Astrocyte (in vitro differentiated cells and primary cell): ENCODE results near the gene DCBLD1. TPM values are rescaled to one million over a fixed set of nuclear protein-coding genes. Genes with fewer than 3 reads are reported as not detected.

Source experiments
- DNase-seq: peaks from one replicate; pipeline ENCODE4 v3.0.0-alpha.2; 2010; ENCODE audit warnings: low read depth
- FAIRE-seq: peaks from 2 replicates; lab custom pipeline; 2011; peaks lifted over from hg19 to GRCh38; lab: Jason Lieb, UNC
- H2AFZ ChIP-seq: 2 replicates; pipeline ENCODE4 v1.6.0; 2012; ENCODE audit warnings: low read depth, low read length, inconsistent platforms
- H3K27ac ChIP-seq: 2 replicates; pipeline ENCODE4 v1.5.1; 2011; ENCODE audit warnings: low read depth, low read length, inconsistent platforms
- H3K27me3 ChIP-seq: 2 replicates; pipeline ENCODE4 v1.6.0; 2011; ENCODE audit warnings: low read length, inconsistent platforms; ENCODE audit not compliant: insufficient read depth
- H3K36me3 ChIP-seq: 2 replicates; pipeline ENCODE4 v1.5.1; 2011; ENCODE audit warnings: low read length, inconsistent platforms; ENCODE audit not compliant: insufficient read depth
- H3K4me1 ChIP-seq: 2 replicates; pipeline ENCODE4 v1.5.1; 2011; ENCODE audit warnings: low read length, inconsistent platforms; ENCODE audit not compliant: insufficient read depth
- H3K4me2 ChIP-seq: 2 replicates; pipeline ENCODE4 v1.6.0; 2012; ENCODE audit warnings: low read length, inconsistent platforms
- H3K4me3 ChIP-seq: 2 replicates; pipeline ENCODE4 v1.5.1; 2011; ENCODE audit warnings: low read depth, mild to moderate bottlenecking, low read length, inconsistent platforms; ENCODE audit not compliant: insufficient read depth
- H3K79me2 ChIP-seq: 2 replicates; pipeline ENCODE4 v1.6.0; 2012; ENCODE audit warnings: mild to moderate bottlenecking, low read length, inconsistent platforms; ENCODE audit not compliant: insufficient read depth
- H3K9ac ChIP-seq: 2 replicates; pipeline ENCODE4 v1.6.0; 2012; ENCODE audit warnings: mild to moderate bottlenecking, low read length, inconsistent platforms
- H3K9me3 ChIP-seq: 2 replicates; pipeline ENCODE4 v1.5.1; 2012; ENCODE audit warnings: low read depth, mild to moderate bottlenecking, low read length, inconsistent platforms; ENCODE audit not compliant: insufficient read depth
- H4K20me1 ChIP-seq: 2 replicates; pipeline ENCODE4 v1.6.0; 2012; ENCODE audit warnings: low read length, inconsistent platforms; ENCODE audit not compliant: insufficient read depth
- H3K27ac Mint-ChIP-seq: one replicate; pipeline ENCODE4 v1.8.0; 2021; ENCODE audit warnings: mild to moderate bottlenecking, mixed read lengths; ENCODE audit not compliant: unreplicated experiment
- H3K27me3 Mint-ChIP-seq: one replicate; pipeline ENCODE4 v1.8.0; 2021; ENCODE audit warnings: low read depth, mixed read lengths; ENCODE audit not compliant: unreplicated experiment
- H3K36me3 Mint-ChIP-seq: one replicate; pipeline ENCODE4 v1.8.0; 2021; ENCODE audit warnings: low read depth, mixed read lengths; ENCODE audit not compliant: unreplicated experiment
- H3K4me1 Mint-ChIP-seq: one replicate; pipeline ENCODE4 v1.8.0; 2021; ENCODE audit warnings: low read depth, mixed read lengths; ENCODE audit not compliant: unreplicated experiment
- H3K4me3 Mint-ChIP-seq: one replicate; pipeline ENCODE4 v1.8.0; 2021; ENCODE audit warnings: mild to moderate bottlenecking, moderate library complexity, mixed read lengths; ENCODE audit not compliant: unreplicated experiment
- H3K9me3 Mint-ChIP-seq: one replicate; pipeline ENCODE4 v1.8.0; 2021; ENCODE audit warnings: mild to moderate bottlenecking, mixed read lengths; ENCODE audit not compliant: unreplicated experiment
- EZH2 ChIP-seq: IDR thresholded peaks from 2 replicates; pipeline ENCODE4 v1.6.1; 2012; ENCODE audit warnings: mild to moderate bottlenecking, low read length, inconsistent platforms; ENCODE audit not compliant: insufficient read depth
- total RNA-seq: library from RNA; stranded (reverse); gene quantifications from 2 replicates; pipeline ENCODE4 v1.2.1, GENCODE V29; 2021
- TF ChIP-seq, protein P1 (sequence below): IDR thresholded peaks from 2 replicates; pipeline ENCODE4 v1.5.1; 2011; ENCODE audit warnings: low read depth, mild to moderate bottlenecking, inconsistent platforms, low read length, moderate library complexity; ENCODE audit not compliant: insufficient read depth

The DCBLD1 gene
- total RNA-seq, 1 donor from 2014 or later: 36.8 TPM

DNA sequence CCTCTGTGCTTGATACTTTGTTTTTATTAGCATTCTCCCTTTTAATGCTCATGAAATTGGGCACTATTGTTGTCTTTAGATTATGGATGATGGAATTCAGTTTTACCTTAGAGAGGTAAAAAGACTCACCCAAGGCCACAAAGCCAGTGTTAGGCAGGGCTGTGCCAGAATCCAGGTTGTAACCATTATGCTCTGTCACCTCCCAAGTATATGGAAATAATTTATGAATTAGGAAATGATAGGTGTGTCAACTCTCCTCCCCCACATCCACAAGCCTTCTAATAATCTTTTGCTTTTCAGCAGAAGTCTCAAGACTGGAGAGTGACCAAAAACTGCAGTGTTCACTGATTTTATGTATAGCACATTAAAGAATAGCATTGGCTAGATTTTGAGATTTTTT lies 13.0 kb downstream of the DCBLD1 start:
- H3K27me3 ChIP-seq: no peaks in the 10 kb centered on the region
- Mint-ChIP-seq H3K9me3 (no peaks in the 10 kb centered on the region), H3K27me3 (no peaks in the 10 kb centered on the region), H3K4me1 (peaks cover 67% of the 10 kb centered on the region), H3K36me3 (no peaks in the 10 kb centered on the region), H3K4me3 (no peak overlapping the region), H3K27ac (peak overlapping the region; percentile 99)
- H3K79me2 ChIP-seq: peaks cover 93% of the 10 kb centered on the region
- no peaks in the 10 kb centered on the region for H4K20me1 ChIP-seq
- DNase-seq (no peak), FAIRE-seq (no peak)
- H3K9ac ChIP-seq: peak overlapping the region; percentile 69
- H3K4me3 ChIP-seq: no peak overlapping the region
- no peak overlapping the region for H2AFZ ChIP-seq
- H3K4me2 ChIP-seq: peak overlapping the region; percentile 75
- H3K4me1 ChIP-seq: peaks cover 72% of the 10 kb centered on the region
- H3K36me3 ChIP-seq: no peaks in the 10 kb centered on the region
- TF ChIP-seq EZH2: no peak
- TF ChIP-seq, protein P1, sequence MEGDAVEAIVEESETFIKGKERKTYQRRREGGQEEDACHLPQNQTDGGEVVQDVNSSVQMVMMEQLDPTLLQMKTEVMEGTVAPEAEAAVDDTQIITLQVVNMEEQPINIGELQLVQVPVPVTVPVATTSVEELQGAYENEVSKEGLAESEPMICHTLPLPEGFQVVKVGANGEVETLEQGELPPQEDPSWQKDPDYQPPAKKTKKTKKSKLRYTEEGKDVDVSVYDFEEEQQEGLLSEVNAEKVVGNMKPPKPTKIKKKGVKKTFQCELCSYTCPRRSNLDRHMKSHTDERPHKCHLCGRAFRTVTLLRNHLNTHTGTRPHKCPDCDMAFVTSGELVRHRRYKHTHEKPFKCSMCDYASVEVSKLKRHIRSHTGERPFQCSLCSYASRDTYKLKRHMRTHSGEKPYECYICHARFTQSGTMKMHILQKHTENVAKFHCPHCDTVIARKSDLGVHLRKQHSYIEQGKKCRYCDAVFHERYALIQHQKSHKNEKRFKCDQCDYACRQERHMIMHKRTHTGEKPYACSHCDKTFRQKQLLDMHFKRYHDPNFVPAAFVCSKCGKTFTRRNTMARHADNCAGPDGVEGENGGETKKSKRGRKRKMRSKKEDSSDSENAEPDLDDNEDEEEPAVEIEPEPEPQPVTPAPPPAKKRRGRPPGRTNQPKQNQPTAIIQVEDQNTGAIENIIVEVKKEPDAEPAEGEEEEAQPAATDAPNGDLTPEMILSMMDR: no peak
- H3K27ac ChIP-seq: peak overlapping the region; percentile 94
- H3K9me3 ChIP-seq: no peaks in the 10 kb centered on the region

DNA sequence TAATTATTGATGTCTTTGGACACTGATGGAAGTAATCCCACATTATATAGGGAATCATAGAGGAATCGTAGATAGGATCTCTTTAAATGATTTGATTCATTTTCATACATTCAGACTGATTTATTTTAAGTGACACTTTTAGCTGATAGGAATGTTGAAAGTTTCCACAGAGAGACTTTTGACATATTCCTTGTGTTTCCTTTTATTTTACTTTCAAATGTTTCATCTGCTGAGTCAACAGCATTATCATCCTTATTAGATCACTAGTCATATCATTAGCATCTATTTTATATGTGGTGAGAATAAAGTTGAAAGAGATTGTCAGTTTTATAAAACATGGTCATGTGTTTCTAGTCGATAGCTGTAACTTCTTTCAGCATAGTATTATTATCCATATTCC lies 13.4 kb downstream of the DCBLD1 start:
- Histone ChIP-seq H3K4me2 (peak overlapping the region; percentile 75), H3K27ac (peak overlapping the region; percentile 94), H3K4me3 (peak overlapping the region; percentile 24), H3K9me3 (no peaks in the 10 kb centered on the region), H3K9ac (peak overlapping the region; percentile 69), H3K79me2 (peaks cover 93% of the 10 kb centered on the region), H4K20me1 (no peaks in the 10 kb centered on the region), H2AFZ (no peak overlapping the region), H3K27me3 (no peaks in the 10 kb centered on the region), H3K4me1 (peaks cover 72% of the 10 kb centered on the region), H3K36me3 (no peaks in the 10 kb centered on the region)
- TF ChIP-seq EZH2: no peak
- TF ChIP-seq, protein P1: no peak
- no peak overlapping the region for H3K4me3 Mint-ChIP-seq
- FAIRE-seq (peak; percentile 78), DNase-seq (peak; percentile 46)
- no peaks in the 10 kb centered on the region for H3K27me3 Mint-ChIP-seq
- H3K36me3 Mint-ChIP-seq: no peaks in the 10 kb centered on the region
- H3K9me3 Mint-ChIP-seq: no peaks in the 10 kb centered on the region
- H3K27ac Mint-ChIP-seq: peak overlapping the region; percentile 99
- peaks cover 67% of the 10 kb centered on the region for H3K4me1 Mint-ChIP-seq

DNA sequence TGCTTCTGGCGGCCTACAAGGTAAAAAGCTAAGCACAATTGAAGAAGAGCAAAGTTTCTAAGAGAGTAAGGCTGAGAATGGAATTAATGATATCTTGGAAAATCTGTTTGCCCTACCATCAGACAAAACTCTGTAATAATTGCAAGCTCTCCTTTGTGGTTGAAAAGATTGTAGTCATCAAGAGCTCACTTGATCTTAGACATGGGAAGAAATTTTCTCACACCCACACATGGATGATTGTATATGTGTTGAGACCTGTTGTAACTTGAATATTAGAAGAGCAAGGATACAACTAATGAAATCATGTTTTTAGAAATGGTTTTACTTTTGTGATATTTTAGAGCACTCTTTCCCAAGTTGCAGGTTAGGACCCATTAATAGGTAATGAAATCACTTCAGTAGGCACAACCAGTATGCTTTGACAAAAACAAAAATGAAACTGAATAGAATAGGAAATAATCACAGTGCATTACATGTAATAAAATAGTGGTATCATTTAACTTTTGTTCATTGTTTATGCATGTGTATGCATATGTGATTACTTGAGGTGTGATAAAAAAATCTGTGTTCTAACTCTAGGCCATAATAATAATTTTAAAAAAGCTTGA lies 14.0 kb downstream of the DCBLD1 start:
- Histone ChIP-seq H4K20me1 (no peaks in the 10 kb centered on the region), H3K36me3 (no peaks in the 10 kb centered on the region), H3K4me3 (peak overlapping the region; percentile 24), H3K4me2 (peak overlapping the region; percentile 75), H3K27me3 (no peaks in the 10 kb centered on the region), H3K9me3 (no peaks in the 10 kb centered on the region), H3K9ac (peak overlapping the region; percentile 69), H3K4me1 (peaks cover 66% of the 10 kb centered on the region), H3K79me2 (peaks cover 93% of the 10 kb centered on the region), H3K27ac (peak overlapping the region; percentile 94), H2AFZ (no peak overlapping the region)
- no peaks in the 10 kb centered on the region for H3K9me3 Mint-ChIP-seq
- H3K27ac Mint-ChIP-seq: peak overlapping the region; percentile 99
- H3K4me1 Mint-ChIP-seq: peaks cover 66% of the 10 kb centered on the region
- H3K36me3 Mint-ChIP-seq: peaks cover 2% of the 10 kb centered on the region
- TF ChIP-seq, protein P1: no peak
- no peaks in the 10 kb centered on the region for H3K27me3 Mint-ChIP-seq
- peak; percentile 95 for DNase-seq
- H3K4me3 Mint-ChIP-seq: peak overlapping the region; percentile 70
- FAIRE-seq: peak; percentile 79
